RWPE1 (cell line): ENCODE results near the gene HSPG2.
A peak's percentile ranks its signal among the peaks of the same experiment; 100 is the strongest.

Source experiments
- CTCF ChIA-PET: fragments of 350-600 bp; sonication (Branson Sonifier 250); formaldehyde crosslinking; extraction: SDS; loops from one replicate; lab custom pipeline; 2021; lab: Yijun Ruan, JAX
- POLR2A ChIA-PET: fragments of 400-600 bp; formaldehyde crosslinking; extraction: SDS; loops from one replicate; lab custom pipeline; 2020; ENCODE audit warnings: antibody characterized with exemption; ENCODE audit not compliant: low non-redundant PET; lab: Yijun Ruan, JAX
- DNase-seq: peaks from one replicate; pipeline ENCODE4 v3.0.0; 2012; ENCODE audit warnings: low spot score
- H3K27ac ChIP-seq: fragments of 450-650 bp; 2 replicates; pipeline ENCODE4 v1.5.1; 2017
- TF ChIP-seq, protein P1 (sequence below): fragments of 450-650 bp; conservative IDR thresholded peaks from 2 replicates; pipeline ENCODE4 v1.5.1; 2017; ENCODE audit warnings: low read depth, mild to moderate bottlenecking

HSPG2 gene

DNA sequence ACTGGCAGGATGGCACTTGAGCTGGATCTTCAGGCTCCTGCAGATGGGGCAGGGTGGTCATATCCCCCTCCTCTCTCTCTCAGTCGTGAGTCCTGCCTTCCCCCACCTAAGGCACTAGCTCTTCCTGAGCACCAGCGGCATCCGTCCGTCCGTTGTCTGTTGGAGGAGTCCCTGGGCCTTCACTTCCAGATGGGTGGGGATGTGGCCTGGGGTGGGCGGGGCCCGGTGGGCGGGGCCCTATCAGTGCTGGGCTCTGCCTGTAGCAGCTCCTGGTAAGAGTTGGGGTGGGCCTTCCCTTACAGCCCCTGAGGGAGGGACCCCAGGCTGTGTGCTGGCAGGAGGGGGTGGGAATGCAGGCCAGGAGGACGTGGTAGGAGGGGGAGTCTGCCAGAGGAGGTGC lies 114.8 kb downstream of the HSPG2 start:
- peak; percentile 27 for DNase-seq
- ChIA-PET POLR2A (no interaction called here), CTCF (no interaction called here)
- TF ChIP-seq, protein P1, sequence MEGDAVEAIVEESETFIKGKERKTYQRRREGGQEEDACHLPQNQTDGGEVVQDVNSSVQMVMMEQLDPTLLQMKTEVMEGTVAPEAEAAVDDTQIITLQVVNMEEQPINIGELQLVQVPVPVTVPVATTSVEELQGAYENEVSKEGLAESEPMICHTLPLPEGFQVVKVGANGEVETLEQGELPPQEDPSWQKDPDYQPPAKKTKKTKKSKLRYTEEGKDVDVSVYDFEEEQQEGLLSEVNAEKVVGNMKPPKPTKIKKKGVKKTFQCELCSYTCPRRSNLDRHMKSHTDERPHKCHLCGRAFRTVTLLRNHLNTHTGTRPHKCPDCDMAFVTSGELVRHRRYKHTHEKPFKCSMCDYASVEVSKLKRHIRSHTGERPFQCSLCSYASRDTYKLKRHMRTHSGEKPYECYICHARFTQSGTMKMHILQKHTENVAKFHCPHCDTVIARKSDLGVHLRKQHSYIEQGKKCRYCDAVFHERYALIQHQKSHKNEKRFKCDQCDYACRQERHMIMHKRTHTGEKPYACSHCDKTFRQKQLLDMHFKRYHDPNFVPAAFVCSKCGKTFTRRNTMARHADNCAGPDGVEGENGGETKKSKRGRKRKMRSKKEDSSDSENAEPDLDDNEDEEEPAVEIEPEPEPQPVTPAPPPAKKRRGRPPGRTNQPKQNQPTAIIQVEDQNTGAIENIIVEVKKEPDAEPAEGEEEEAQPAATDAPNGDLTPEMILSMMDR = no peak
- H3K27ac ChIP-seq = peak overlapping the region; percentile 43; the same call in 1 of the 2 replicates

DNA sequence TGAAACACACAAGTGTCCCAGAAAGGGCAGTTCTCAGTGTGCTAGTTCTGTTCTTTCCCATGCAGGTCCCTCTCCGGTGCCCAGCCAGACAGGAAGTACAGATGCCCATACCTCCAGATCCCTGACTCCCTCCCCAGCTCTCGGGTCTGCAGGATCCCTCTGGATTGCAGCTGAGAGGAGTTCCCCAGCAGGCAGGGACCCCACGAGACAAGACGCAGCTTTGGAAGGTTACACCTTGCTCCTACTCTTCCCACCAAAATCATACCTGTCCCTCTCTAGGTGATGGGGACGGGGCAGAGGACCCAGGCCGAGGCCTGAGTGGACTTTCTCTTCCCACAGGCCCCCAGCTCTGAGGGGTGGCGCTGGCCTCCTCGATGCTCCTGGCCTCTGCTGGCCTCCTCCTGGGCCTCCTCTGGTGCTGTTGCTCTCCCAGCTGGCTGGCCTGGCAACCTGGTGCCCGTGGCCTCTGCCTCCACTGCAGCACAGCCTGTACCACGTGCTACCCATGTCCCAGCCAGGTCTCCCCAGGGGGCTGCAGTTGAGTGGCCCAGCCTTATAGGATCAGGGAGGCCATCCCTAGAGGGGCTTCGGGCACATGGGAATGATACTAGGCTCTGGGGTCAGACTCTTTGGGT lies 115.6 kb downstream of the HSPG2 start:
- no peak for DNase-seq
- TF ChIP-seq, protein P1 = no peak
- POLR2A ChIA-PET = no interaction called here
- CTCF ChIA-PET = no interaction called here
- H3K27ac ChIP-seq = peak overlapping the region; percentile 43

DNA sequence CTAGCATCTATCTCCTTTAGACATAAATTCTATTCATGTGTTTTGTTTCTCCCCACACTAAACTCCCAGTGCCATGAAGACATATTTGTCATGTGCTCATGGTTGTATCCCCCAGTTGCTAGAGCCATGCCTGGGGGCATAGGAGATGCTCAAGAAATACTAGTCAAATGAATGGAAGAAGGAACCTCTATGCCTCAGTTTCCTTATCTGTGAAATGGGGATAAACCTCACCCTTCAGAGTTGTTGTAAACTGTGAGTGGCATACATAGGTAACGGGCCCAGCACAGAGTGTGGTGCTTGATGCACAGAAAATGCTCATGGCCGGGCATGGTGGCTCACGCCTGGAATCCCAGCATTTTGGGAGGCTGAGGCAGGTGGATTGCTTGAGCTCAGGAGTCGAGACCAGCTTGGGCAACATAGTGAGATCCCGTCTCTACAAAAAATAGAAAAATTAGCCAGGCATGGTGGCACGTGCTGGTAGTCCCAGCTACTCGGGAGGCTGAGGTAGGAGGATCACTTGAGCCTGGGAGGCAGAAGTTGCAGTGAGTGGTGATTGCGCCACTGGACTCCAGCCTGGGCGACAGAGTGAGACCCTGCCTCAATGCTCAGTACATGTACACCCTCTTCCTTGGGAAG lies 116.4 kb downstream of the HSPG2 start:
- ChIA-PET POLR2A (no interaction called here), CTCF (no interaction called here)
- no peak for DNase-seq
- peak overlapping the region; percentile 43 for H3K27ac ChIP-seq
- TF ChIP-seq, protein P1 = no peak

DNA sequence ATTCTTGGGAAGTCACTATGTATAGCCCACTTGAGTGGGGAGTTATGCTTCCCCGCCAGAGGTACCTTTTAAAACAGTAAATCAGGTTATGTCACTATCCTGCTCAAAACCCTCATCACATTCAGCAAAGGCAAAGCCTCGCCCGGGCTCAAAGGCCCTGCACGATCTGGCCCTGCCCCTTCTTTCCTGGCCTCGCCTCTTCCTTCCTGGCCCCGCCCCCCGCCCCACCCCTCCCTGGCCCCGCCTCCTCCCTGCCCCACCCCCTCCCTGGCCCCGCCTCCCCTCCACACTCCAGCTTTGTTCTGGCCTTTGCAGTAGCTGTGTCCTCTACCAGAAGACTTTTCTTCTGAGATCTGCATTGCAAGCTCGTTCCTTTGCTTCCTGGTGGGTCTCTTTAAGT lies 118.5 kb downstream of the HSPG2 start:
- DNase-seq = peak; percentile 88

DNA sequence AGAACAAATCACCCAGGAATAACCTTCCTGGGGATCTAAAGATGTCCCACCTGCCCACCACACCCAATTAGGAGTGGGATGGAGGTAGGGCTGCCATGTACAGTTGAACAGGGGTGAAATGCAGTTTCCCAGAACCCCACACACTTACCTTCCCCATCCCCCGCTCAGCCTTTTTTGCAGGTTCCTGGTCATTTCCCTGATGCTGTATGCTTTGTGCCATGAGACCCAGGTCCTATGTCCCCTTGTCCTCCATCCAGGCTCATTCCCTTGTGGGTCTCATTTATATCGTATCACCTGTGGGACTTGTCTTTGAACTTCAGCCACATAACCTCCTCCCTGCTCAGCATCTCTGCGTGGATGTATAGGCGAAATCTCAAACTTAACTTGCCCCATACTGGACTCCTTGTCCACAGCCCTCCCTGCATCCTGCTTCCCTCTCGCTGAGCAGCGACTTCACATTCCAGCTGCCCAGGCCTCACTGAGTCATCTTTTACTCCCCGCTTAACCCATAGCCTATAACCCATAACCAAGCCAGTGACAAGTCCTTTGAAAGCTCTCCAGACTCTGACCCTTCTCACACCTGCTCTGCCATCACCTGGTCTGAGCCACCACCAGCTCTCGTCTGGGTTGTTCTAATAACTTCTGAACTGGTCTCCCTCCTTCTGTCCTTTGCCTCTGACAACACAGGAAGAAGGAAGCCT lies 120.4 kb downstream of the HSPG2 start:
- CTCF ChIA-PET = no interaction called here
- POLR2A ChIA-PET = interaction anchor here (0.5 kb wide), 1 partner anchor 11 kb away, joined by 3 read pairs; no protein-coding TSS in a partner anchor
- peak; percentile 46 for DNase-seq
- TF ChIP-seq, protein P1 = no peak
- no peak overlapping the region for H3K27ac ChIP-seq

More for the DNA sequence above, 118.5 kb downstream of the HSPG2 start:
- CTCF ChIA-PET = no interaction called here
- H3K27ac ChIP-seq = no peak overlapping the region
- POLR2A ChIA-PET = no interaction called here
- TF ChIP-seq, protein P1 = no peak

DNA sequence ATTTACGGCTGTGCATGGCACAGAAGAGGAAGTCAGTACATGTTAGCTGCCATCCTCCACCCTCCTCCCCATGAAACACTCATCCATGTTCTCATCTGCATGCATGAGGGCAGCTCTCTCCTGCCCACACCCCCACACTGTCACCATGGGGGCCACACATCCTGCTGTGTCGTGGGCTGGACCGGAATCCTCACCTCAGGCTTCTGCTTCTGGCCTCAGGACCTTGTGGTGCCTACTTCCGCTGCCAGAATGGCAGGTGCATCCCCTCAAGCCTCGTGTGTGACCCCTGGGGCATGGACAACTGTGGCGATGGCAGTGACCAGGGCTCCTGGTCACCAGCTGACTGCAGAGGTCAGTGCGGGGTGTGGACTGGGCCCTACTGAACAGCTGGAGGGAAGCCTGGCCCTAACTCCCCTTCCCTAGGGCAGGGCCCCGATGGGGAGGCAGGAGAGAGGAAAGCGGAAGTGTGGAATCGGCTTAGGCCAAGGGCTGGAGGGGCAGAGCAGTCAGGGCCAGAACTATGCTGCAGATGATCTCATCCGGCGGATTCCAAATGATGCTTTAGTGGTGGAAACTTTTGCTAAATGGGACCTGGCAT lies 121.3 kb downstream of the HSPG2 start:
- ChIA-PET CTCF (no interaction called here), POLR2A (no interaction called here)
- DNase-seq = no peak
- H3K27ac ChIP-seq = no peak overlapping the region
- TF ChIP-seq, protein P1 = no peak
